Progenitor cell of endocrine pancreas (in vitro differentiated cells): ENCODE measurements around the gene ECI1. TPM values are rescaled to one million over a fixed set of nuclear protein-coding genes. Genes with fewer than 3 reads are reported as not detected.
A peak's percentile ranks its signal among the peaks of the same experiment; 100 is the strongest.

Source experiments
- DNase-seq: peaks from one replicate; pipeline ENCODE4 v3.0.0; 2021; ENCODE audit warnings: low spot score; ENCODE audit not compliant: unreplicated experiment
- H3K27ac Mint-ChIP-seq: 2 replicates; pipeline ENCODE4 v1.8.0; 2021; ENCODE audit warnings: mild to moderate bottlenecking, moderate library complexity, mixed read lengths
- H3K27me3 Mint-ChIP-seq: 2 replicates; pipeline ENCODE4 v1.8.0; 2021; ENCODE audit warnings: mixed read lengths
- H3K36me3 Mint-ChIP-seq: 2 replicates; pipeline ENCODE4 v1.8.0; 2022; ENCODE audit warnings: mixed read lengths; ENCODE audit not compliant: insufficient read depth
- H3K4me1 Mint-ChIP-seq: 2 replicates; pipeline ENCODE4 v1.8.0; 2021; ENCODE audit warnings: low read depth, mixed read lengths
- H3K4me3 Mint-ChIP-seq: 2 replicates; pipeline ENCODE4 v1.8.0; 2021; ENCODE audit warnings: low read depth, mild to moderate bottlenecking, moderate library complexity, mixed read lengths
- H3K9me3 Mint-ChIP-seq: 2 replicates; pipeline ENCODE4 v1.8.0; 2021; ENCODE audit warnings: low read depth, mixed read lengths
- CTCF ChIP-seq: fragments of 200-600 bp; sonication (generic); IDR thresholded peaks from one replicate; pipeline ENCODE4 v1.5.0; 2021; ENCODE audit warnings: antibody characterized with exemption, mild to moderate bottlenecking; ENCODE audit not compliant: unreplicated experiment
- total RNA-seq: library from RNA; stranded (reverse); gene quantifications from 2 replicates; pipeline ENCODE4 v1.2.1, GENCODE V29; 2021

Gene ECI1
- total RNA-seq, 1 donor from 2014 or later: 72.6 TPM

GRCh38 chr16:2296661-2297505 is 45.5 kb upstream of the ECI1 start:
- no peaks in the 10 kb centered on the region for H3K9me3 Mint-ChIP-seq
- H3K4me1 Mint-ChIP-seq: no peaks in the 10 kb centered on the region
- TF ChIP-seq CTCF: peak; percentile 26
- H3K36me3 Mint-ChIP-seq: no peaks in the 10 kb centered on the region
- H3K27ac Mint-ChIP-seq: no peak overlapping the region
- DNase-seq: no peak
- H3K4me3 Mint-ChIP-seq: no peak overlapping the region
- H3K27me3 Mint-ChIP-seq: no peaks in the 10 kb centered on the region

- Mint-ChIP-seq H3K36me3 (no peaks in the 10 kb centered on the region), H3K4me1 (no peaks in the 10 kb centered on the region), H3K4me3 (no peak overlapping the region), H3K27ac (no peak overlapping the region), H3K27me3 (no peaks in the 10 kb centered on the region), H3K9me3 (no peaks in the 10 kb centered on the region)
- no peak for DNase-seq
- TF ChIP-seq CTCF: no peak
These were observed 43.8 kb upstream of the ECI1 start for GRCh38 chr16:2295056-2295798.

GRCh38 chr16:2292221-2292620 is 40.8 kb upstream of the ECI1 start:
- H3K36me3 Mint-ChIP-seq: no peaks in the 10 kb centered on the region

GRCh38 chr16:2289282-2289681 is 37.9 kb upstream of the ECI1 start:
- TF ChIP-seq CTCF: no peak
- Mint-ChIP-seq H3K9me3 (no peaks in the 10 kb centered on the region), H3K4me1 (no peaks in the 10 kb centered on the region), H3K36me3 (no peaks in the 10 kb centered on the region), H3K4me3 (no peak overlapping the region), H3K27ac (no peak overlapping the region), H3K27me3 (no peaks in the 10 kb centered on the region)
- no peak for DNase-seq

More at GRCh38 chr16:2292221-2292620, 40.8 kb upstream of the ECI1 start:
- no peak for TF ChIP-seq CTCF
- Mint-ChIP-seq H3K27ac (no peak overlapping the region), H3K4me3 (no peak overlapping the region), H3K4me1 (no peaks in the 10 kb centered on the region), H3K27me3 (no peaks in the 10 kb centered on the region), H3K9me3 (no peaks in the 10 kb centered on the region)
- DNase-seq: no peak

GRCh38 chr16:2288726-2289125 is 37.3 kb upstream of the ECI1 start:
- Mint-ChIP-seq H3K4me1 (no peaks in the 10 kb centered on the region), H3K36me3 (no peaks in the 10 kb centered on the region), H3K4me3 (no peak overlapping the region), H3K27ac (no peak overlapping the region), H3K9me3 (no peaks in the 10 kb centered on the region), H3K27me3 (peaks cover under 1% of the 10 kb centered on the region)
- no peak for TF ChIP-seq CTCF
- no peak for DNase-seq
